ENCODE results near the gene CEP128. TPM values are rescaled to one million over a fixed set of nuclear protein-coding genes. Genes with fewer than 3 reads are reported as not detected.

Gene CEP128
- total RNA-seq, 2 experiments from 2014 or later, result 71.9 to 137 TPM

GRCh38 chr14:80465546-80466220 lies 475.9 kb downstream of the CEP128 start:
- CTCF ChIA-PET (ENCODE audit: unreplicated experiment), result no interaction called here
- Histone ChIP-seq H3K4me1 (ENCODE audit: insufficient read depth, low read length, poor library complexity, severe bottlenecking) (no peaks in the 10 kb centered on the region), H3K9me2 (ENCODE audit: insufficient read depth, low read length) (no peaks in the 10 kb centered on the region), H3K36me3 (ENCODE audit: insufficient read depth, low read length) (no peaks in the 10 kb centered on the region), H2AFZ (ENCODE audit: low read length) (no peak overlapping the region), H3K4me3 (ENCODE audit: low read depth, low read length, poor library complexity, severe bottlenecking) (no peak overlapping the region), H3K9me3 (ENCODE audit: low read length) (no peaks in the 10 kb centered on the region), H3K4me2 (ENCODE audit: low read length) (no peak overlapping the region), H4K20me1 (ENCODE audit: insufficient read depth, low read length) (no peaks in the 10 kb centered on the region), H3K27ac (ENCODE audit: low read depth, low read length, poor library complexity, severe bottlenecking) (no peak overlapping the region), H3K79me2 (ENCODE audit: insufficient read depth, low read depth, low read length) (no peaks in the 10 kb centered on the region)
- TF ChIP-seq CTCF (conservative IDR thresholded peaks at IDR 0.05; ENCODE audit: low read length) (no peak), EZH2phosphoT487 (IDR thresholded peaks at IDR 0.05; ENCODE audit: borderline replicate concordance, low read depth, low read length) (no peak)
- intact Hi-C loops (cut with micrococcal nuclease; ENCODE audit: unreplicated experiment), result no loop called here
- POLR2A ChIA-PET, result no interaction called here
- no peak for DNase-seq (ENCODE audit: low spot score)
- BruUV-seq (replicated peaks), result no TSS peak

DNA sequence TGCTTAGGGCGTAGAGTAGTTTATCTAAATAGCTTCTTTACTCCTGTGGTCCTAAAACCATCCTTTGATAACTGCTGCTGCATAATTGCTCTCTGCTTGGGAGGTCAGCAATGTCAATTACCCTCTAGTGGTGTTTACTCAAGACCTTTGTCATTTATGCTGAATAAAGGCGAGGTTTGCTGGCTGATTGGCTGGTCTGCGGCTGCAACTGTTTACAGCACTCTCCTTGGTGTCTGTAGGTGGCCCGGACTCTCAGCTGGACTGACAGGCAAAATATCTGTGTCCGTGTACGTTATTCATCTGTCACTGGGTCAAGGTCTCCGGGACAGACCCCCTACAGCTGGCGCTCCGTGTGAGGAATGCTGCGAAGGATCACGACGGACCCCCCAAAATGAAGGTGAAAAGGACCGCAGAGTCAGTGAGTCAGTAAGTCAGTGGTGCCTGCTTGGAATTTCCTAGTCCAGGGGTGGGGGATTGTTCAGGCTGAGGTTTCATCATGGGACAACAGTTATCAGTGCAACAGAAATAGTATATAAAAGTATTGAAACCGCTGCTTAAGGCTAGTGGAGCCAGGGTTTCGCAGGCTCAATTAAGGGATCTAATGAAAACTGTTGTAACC lies 476.9 kb downstream of the CEP128 start:
- Histone ChIP-seq H3K9me3 (ENCODE audit: low read length) (no peaks in the 10 kb centered on the region), H3K9me2 (ENCODE audit: insufficient read depth, low read length) (no peaks in the 10 kb centered on the region), H2AFZ (ENCODE audit: low read length) (no peak overlapping the region), H3K4me3 (ENCODE audit: low read depth, low read length, poor library complexity, severe bottlenecking) (no peak overlapping the region), H3K79me2 (ENCODE audit: insufficient read depth, low read depth, low read length) (no peaks in the 10 kb centered on the region), H4K20me1 (ENCODE audit: insufficient read depth, low read length) (no peaks in the 10 kb centered on the region), H3K4me1 (ENCODE audit: insufficient read depth, low read length, poor library complexity, severe bottlenecking) (no peaks in the 10 kb centered on the region), H3K4me2 (ENCODE audit: low read length) (no peak overlapping the region), H3K36me3 (ENCODE audit: insufficient read depth, low read length) (no peaks in the 10 kb centered on the region), H3K27ac (ENCODE audit: low read depth, low read length, poor library complexity, severe bottlenecking) (no peak overlapping the region)
- intact Hi-C loops (cut with micrococcal nuclease; ENCODE audit: unreplicated experiment), result no loop called here
- TF ChIP-seq EZH2phosphoT487 (IDR thresholded peaks at IDR 0.05; ENCODE audit: borderline replicate concordance, low read depth, low read length) (no peak), CTCF (conservative IDR thresholded peaks at IDR 0.05; ENCODE audit: low read length) (no peak)
- no peak for DNase-seq (ENCODE audit: low spot score)
- ChIA-PET POLR2A (no interaction called here), CTCF (ENCODE audit: unreplicated experiment) (no interaction called here)
- no TSS peak for BruUV-seq (replicated peaks)

- no peak overlapping the region for H3K4me3 ChIP-seq (ENCODE audit: low read depth, low read length, poor library complexity, severe bottlenecking)
- H3K9me3 ChIP-seq (ENCODE audit: low read length), result no peaks in the 10 kb centered on the region
- H3K4me2 ChIP-seq (ENCODE audit: low read length), result no peak overlapping the region
- DNase-seq (ENCODE audit: low spot score), result no peak
- no peaks in the 10 kb centered on the region for H3K4me1 ChIP-seq (ENCODE audit: insufficient read depth, low read length, poor library complexity, severe bottlenecking)
- no peaks in the 10 kb centered on the region for H3K9me2 ChIP-seq (ENCODE audit: insufficient read depth, low read length)
- TF ChIP-seq EZH2phosphoT487 (IDR thresholded peaks at IDR 0.05; ENCODE audit: borderline replicate concordance, low read depth, low read length) (no peak), CTCF (conservative IDR thresholded peaks at IDR 0.05; ENCODE audit: low read length) (no peak)
- intact Hi-C loops (cut with micrococcal nuclease; ENCODE audit: unreplicated experiment), result no loop called here
- ChIA-PET CTCF (ENCODE audit: unreplicated experiment) (no interaction called here), POLR2A (no interaction called here)
- H3K79me2 ChIP-seq (ENCODE audit: insufficient read depth, low read depth, low read length), result no peaks in the 10 kb centered on the region
- no peaks in the 10 kb centered on the region for H3K36me3 ChIP-seq (ENCODE audit: insufficient read depth, low read length)
- no TSS peak for BruUV-seq (replicated peaks)
- H4K20me1 ChIP-seq (ENCODE audit: insufficient read depth, low read length), result no peaks in the 10 kb centered on the region
- no peak overlapping the region for H3K27ac ChIP-seq (ENCODE audit: low read depth, low read length, poor library complexity, severe bottlenecking)
- H2AFZ ChIP-seq (ENCODE audit: low read length), result no peak overlapping the region
These were observed 485.3 kb downstream of the CEP128 start for GRCh38 chr14:80456209-80456608.

Measured in OCI-LY7 (cell line).